Suppressor macrophage treated with lipopolysaccharide for 1 hour (primary cell): ENCODE measurements around the gene DLX1.
"Not testable (repeated sequence)": the region's sequence is repeated elsewhere in the genome, so short reads cannot be mapped to it uniquely, and the experiment has no call there.

ENCODE experiments used
- DNase-seq, 3 donors: peaks; one replicate each; pipeline ENCODE4 v3.0.0-alpha.2; 2020 to 2022

DLX1 gene

DNA sequence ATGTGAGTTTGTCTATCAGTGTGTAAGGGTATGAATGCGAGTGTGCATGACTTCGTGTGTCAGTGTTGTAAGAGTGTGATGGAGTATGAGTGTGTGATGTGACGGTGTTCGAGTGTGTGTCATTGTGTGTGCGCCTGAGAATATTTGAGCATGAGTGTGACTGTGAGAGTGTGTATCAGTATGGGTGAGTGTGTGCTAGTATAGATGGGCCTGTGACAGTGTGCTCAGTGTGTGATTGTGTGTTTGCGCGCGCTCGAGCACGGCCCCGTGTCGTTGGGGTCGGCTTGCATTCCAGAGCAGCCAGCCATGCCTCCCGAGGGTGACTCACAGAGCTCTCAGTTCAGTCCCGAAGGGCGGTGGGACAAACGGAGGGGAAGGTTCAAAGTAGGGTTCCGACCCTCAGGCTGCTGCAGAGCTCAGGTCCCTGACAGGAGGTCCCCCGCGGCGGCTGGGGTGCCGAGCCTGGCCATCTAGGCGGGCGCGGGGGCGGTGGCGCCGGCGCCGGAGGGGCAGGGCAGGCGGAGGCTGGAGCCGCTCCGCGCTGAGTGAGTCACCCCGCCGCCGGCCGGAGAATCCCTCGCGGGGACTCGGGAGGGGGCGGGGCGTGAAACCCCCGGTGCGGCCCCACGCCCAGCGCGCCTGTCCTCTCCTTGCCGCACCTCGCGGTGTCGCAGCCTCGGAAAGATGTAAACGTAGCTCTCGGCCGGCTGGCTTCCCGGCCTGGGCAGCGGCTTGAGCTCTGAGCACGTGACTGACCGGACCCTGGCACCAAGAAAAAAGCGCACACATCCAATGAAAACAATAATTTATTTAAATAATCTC is 13.6 kb downstream of the DLX1 start:
- peak; percentile 86 to 96 (median 92) for DNase-seq

DNA sequence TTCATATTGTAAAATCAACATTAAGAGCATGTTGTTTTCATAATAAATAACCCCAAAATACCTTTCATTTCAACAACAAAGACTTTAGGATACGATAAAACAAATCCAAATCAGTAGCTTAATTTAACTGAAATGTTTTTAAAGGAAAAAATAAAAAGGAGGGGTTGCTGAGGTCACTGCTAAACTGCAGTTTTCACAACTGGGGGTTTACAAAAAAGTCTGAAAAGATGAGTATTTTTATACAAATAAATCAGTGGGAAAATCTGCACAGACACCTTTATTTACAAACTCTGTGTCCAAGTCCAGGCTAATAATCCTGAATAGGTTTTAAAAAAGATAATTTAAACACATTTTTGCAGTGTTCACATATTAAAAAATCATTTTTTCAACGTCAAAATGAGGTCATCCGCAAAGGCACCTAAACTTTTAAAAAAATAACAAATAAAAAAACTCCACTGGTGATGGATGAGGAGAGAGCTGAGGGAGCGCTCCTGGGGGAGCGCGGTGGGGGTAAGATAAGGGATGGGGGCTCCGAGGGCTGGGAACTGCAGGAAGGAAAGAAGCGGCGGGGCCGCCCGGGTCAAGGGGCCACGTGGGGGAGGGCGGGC is 14.3 kb downstream of the DLX1 start:
- no peak for DNase-seq

DNA sequence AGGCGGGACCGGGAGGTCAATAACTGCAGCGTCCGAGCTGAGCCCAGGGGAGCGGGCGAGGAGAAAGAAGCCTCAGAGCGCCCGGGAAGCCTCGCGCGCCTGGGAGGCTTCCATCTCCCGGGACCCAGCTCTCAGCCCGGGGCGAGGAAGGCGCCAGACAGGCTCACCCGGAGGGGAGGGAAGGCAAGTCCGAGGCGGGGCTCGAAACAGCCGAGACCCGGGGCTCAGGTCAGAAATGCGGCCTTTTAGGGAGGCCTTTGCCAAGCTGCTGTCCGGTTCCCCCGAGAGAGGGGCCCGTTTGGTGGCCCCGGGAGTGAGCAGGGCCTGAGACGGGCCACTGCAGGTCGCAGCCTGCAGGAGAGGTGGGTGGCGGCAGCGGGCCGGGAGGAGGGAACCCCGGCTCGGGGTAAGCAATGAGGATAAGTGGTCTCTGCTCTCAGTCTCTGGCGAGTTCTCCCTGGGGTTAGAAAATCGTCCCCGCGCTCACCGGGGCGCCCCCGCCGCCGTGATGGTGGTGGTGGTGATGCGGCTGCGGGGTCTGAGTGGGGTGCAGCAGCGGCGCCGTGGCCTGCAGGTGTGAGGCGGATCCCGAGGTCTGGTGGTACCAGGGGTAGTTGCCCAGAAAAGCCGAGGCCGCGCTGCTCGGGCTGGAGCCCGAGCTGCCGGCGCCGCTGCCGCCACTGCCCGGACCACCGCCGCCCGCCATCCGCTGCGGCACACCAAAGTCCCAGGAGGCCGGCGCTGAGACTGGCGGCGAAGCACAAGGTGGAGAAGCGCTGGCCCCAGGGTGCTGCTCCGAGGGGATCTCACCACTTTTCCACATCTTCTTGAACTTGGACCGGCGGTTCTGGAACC is 15.0 kb downstream of the DLX1 start:
- DNase-seq, result peak in 1 of 3 donors; percentile 11

DNA sequence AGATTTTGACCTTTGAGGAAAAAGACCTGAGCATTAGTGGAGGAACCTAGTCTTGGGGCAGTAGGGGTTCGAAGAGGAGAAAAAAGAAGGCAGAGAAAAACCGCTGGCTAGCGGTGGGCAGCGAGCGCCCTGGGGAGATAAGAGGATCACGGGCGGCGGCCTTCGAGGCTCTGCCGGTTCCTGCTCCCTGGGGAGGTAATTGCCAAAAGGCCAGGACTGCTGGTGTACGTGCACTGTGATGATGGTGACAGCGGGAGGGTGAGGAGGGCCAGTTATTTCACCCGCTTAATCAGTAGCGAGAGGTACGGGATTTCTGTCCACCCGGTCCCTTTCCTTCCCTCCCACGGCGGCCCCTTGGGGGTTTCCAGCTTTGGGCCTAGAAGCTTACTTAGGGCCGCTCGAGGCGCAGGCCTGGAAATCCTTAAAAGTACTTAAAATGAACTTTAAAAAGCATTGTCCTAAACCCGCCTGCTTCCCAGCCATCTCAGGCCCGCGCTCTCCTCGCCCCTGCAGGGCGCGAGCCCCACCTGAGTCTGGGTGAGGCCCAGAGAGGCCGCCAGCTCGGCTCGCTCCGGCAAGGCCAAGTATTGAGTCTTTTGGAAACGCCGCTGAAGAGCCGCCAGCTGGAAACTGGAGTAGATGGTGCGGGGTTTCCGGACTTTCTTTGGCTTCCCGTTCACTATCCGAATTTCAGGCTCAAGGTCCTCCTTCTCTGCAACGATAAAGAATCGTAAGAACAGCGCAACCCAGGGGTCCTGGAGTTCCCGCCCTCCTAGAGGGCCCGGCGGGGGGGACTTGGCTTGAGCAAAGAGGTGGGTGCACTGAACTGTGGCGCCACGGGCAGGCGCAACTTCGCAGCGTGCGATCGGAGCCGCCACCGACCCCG is 15.9 kb downstream of the DLX1 start:
- DNase-seq, result peak; percentile 56 to 66 (median 62)

GRCh38 chr2:172101821-172102390 is 16.6 kb downstream of the DLX1 start:
- peak in 1 of 3 donors; percentile 31 for DNase-seq

- DNase-seq, result peak; percentile 86 to 90 (median 89)
Observed at GRCh38 chr2:172102391-172103359, 17.4 kb downstream of the DLX1 start, which contains the start of gene DLX2. Gene DLX2 (minus strand): TSS chr2:172102900. CDS start chr2:172102538, 362 bp downstream.

DNA sequence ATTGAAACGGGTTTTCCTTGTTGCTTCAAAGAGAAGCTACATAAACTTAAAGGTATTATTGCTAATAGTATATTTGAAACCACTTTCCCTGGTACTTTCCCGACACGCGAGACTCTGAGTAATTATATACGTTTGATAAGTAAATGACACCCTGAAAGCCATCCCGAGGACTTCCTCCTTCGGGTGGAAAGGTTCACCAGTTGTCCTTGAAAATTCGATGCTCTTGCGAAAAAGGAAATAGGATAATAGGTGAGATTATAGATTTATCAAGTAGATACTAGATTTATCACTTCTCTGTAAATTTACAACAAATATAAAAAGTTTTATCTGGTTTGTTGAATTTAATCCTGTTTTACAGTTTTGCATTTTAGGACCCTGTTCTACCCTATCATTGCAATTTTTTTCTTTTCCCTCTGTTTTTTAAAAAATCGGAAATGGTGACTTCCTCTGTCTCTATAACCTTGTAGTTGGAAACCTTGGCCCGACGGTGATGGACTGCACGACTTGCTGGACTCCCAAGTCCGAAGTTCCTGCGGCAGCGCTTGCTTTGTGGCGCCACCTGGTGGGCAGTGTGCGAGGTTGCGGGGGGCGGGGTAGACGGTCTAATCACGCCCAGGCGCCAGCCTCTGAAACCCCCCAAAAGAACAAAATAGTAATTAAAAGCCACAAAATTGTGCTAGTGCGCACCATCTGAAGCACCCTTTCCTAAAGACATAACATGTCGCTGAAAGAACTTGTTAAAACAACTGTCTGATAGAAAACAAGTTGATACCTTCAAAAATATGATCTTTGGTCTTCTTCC is 18.4 kb downstream of the DLX1 start:
- peak; percentile 89 to 92 (median 92) for DNase-seq

- DNase-seq, result peak in 1 of 3 donors; percentile 12
Observed at GRCh38 chr2:172105471-172106107, 20.3 kb downstream of the DLX1 start.

DNA sequence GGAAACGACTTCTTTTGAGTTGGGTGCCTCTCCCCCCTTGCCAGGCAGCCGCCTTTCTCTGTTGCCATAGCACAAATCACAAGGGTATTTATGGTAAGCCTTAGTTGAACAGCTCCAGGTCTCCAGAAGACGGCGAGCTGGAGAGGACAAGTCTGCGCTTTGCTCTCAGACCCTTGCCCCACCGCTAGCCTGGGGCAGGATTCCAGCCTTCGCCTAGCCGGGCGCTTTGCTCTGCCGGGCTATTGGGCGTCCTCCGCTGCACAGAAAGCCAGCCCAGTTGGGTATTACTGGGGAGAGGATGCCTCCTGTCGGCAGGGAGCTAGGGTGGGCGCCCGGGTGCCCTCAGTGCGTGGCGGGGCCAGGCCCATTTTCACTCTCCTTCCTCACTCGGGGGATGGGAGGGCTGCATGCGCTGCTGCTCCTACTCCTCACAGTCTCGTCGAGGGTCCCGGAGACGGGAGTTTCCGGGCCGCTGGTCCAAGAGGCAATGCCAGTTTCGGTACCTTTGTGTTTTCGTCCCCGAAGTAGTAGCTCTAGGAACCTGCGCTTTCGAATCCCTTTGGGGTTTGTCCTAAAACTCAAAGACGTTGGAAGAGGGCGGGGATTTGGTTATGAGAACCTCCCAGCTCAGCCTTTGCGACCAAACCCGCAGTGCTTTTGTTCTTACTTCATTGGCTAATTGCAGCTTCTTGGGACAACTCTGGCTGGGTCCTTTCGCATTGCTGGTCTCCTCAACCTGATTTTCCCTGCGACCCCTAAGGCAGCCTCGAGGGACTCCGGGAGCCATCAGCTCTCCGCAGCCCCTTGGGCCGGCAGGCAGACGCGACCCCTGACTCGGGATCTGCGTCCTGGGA is 21.0 kb downstream of the DLX1 start:
- DNase-seq, result peak; percentile 68 to 85 (median 70)

DNA sequence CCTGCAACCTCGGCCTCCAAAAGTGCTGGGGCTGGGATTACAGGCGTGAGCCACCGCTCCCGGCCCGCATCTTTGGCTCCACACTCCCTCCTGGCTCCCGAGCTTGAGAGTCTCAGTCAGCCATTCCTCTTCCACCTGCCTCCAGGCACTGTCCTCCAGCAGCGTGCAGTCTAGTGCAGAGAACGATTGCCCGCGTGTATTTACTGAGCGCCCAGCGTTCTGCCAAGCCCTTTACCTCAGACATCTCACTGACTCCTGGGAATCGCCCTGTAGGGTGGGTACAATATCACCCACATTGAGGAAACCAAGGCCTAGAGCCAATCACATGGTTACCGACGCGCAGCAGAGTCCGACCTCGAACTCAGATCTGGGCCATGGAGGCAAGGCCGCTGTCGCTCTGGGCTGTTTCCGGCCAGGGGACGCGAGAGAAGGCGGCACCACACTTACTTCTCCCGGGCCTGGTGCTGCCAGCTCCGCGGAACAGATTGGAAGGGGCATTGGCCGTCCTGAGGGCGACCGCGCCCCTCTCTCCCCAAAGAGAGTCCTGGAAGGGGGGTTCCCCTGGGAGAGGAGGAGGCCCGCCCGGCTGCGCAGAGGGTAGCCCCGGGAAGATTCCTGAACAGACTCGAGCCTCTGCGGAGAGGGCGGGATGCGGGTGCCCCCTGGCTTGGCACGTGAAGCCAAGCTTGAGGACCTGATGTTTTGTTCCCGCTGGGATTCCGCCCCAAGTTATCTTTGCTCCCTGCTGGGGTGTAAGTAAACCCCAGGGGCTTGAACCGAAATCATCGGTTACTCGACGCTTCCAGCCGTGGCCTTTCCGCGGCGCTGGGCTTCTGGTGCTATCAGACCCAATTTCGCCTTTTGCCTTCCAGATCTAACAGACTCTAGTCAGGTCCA is 22.6 kb downstream of the DLX1 start:
- no peak for DNase-seq

DNA sequence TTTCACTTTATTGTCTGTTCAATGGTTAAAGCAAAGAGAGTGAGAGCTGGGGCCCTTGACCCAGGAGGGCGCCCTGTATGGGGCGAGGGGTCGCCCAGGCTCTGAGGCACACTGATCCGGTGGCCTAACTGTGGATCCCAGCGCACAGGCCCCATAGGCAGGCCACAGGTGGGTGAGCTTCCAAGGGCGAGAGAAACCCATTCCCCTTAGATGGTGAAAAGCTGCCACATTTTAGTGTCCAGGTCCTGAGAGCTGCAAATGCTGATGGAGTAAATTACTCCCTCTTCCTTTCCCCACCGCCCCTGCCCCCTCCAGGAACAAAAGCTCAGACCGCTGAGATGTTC is 23.3 kb downstream of the DLX1 start:
- DNase-seq, result no peak

DNA sequence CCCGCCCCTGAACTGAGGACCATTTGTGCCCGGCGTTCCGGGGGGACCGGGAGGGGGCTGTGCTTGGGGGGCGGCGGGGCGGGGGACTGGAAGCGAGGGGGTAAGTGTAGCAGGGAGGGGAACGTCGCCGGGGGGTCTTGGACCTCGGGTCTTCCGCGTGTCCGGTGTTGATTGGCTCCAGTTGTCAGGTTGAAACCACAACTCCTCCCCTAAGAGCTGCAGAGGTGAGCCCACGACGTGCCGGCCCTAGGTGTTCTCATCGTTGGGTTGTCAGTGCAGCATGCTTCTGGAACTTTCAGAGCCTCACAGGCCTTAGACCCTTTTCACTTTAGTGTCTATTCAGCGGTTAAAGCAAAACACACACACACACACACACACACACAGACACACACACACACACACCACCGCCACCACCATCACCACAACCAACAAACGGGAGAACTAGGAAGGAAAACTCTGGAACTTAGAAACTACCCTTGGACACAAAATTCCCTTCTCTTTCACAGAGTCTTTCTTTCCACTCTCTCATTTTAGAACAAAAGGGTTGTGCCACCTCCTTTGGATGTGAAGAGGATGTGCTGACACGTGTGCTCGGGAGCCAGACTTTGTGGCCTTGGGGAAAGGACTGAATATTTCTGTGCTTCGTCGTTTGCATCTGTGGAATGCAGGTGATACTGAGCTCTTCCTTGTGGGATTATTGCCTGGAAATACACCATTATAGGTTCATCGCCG is 24.1 kb downstream of the DLX1 start:
- DNase-seq, result no peak

DNA sequence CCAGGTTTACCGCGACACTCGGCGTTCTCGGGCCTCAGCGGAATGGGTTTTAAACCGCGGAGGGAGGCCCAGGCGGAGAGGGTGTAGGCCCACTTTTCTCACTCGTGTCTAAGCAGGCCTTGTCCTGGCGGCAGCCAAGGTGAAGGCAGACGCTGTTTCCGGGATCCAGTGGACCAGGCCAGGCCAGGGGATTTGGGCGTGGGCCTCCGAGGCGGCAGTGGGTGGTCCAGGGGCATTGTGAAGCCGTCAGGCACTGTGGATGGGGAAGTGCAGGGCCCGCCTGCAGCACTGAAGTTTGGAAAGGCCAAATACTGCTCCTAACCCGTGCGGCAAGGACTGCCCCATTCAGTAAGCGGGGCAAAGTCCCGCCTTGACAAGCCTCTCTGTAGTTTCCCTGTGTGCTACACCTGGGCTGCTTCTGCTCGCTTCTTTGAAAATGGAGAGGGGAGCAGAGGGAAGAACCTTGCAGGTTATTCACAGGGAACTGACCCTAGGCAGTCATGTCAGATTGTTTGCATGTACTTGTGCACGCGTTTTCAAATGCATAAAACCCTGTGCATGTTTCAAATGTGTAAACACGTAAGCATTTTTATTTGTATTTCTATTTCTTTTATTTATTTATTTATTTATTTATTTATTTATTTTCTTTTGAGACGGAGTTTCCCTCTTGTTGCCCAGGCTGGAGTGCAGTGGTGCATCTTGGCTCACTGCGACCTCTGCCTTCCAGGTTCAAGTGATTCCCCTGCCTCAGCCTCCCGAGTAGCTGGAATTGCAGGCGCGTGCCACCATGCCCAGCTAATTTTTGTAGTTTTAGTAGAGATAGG is 24.9 kb downstream of the DLX1 start:
- DNase-seq, result peak in 1 of 3 donors; percentile 25

- no peak for DNase-seq
Observed at GRCh38 chr2:172113617-172114016, 28.3 kb downstream of the DLX1 start.

- DNase-seq, result not testable (repeated sequence)
Observed at GRCh38 chr2:172114176-172114575, 28.9 kb downstream of the DLX1 start.

GRCh38 chr2:172114579-172114978 is 29.3 kb downstream of the DLX1 start:
- no peak for DNase-seq
